Hippocampal formation (tissue), 2 donors: ENCODE data around the gene USH2A.
"Not testable (repeated sequence)": the region's sequence is repeated elsewhere in the genome, so short reads cannot be mapped to it uniquely, and the experiment has no call there.

Experiments
- DNase-seq, 2 donors: peaks; one replicate each; lab custom pipeline; 2025; lab: John Stamatoyannopoulos, UW

USH2A gene

DNA sequence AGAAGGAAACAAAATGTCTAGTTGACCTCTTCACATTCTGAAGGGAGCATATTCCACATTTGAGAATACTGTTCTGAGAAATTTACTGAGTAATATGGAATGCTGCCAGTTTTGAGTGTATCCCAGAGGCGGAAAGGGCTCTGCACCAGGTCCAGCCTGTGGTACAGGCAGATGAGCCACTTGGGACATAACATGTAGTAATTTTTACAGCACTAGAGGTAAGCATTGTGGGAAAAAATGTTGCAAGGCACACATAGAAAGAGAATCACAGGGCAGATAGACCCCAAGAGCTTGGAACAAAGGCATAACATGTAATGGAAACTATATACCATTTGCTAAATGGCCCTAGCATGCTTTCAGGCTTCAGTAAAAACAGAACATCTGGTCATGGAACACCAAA lies 228.5 kb downstream of the USH2A start:
- DNase-seq = no peak

DNA sequence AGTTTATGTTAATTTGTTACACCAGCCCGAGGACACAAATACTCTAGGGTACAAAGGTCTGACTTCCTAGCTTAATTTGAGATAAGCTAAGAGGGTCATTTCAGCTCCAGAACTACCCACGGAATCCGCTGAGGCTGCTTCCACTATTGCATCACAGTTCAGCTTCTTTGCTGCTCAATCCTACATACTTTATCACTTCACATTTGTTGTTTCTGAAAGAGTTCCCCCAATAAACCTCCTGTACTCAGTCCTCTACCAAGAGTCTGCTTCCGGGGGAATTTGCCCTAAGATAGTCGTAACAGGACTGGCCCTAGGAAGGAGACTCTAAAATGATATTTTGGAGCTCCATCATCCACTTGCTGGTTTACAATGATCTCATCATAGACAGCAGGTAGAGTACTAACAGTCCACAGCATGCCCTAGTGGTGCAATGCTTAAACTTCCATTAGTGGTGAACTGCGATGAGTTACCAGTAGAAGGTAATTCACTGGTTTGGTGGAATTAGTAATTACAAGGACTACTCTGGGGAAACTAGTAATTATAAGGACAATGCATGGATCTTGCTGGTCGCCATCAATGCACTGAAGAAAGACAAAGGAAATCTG lies 229.3 kb downstream of the USH2A start:
- DNase-seq = no peak

DNA sequence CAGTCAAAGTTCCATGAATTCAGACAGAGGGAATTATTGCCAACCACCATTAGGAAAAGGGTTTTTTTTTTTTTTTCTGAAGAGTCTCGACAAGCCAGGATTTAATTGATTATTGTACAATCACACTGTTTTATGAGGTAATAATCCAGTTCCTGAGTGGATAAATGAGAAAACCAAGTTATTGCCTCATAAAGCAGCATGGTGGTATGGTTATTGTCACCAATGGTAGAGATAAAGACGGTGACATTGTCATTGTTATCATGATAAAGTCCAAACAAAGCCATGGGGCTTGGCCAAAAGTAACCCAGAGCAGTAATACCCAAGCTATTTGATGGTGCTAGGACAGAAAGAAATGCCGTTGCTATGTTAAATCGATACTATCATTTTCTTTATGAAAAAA lies 232.8 kb downstream of the USH2A start:
- DNase-seq = no peak

DNA sequence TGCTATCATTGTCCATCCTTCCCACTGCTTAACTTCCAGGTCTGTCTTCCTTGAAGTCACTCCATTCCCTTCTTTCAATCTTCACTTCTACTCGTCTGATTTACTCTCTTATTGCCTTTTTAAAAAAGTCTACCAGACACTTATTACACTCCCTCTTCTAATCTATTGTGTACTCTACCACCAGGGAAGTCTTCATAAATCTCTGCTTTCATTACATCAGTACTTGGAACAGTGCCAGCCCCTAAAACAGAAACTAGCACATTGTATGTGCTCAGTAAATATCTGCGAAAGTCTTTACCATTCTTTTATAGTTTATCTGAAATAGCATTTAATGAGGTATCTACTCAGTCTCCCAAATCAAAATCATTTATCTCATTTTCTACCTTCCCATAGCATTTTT lies 236.4 kb downstream of the USH2A start:
- no peak for DNase-seq

DNA sequence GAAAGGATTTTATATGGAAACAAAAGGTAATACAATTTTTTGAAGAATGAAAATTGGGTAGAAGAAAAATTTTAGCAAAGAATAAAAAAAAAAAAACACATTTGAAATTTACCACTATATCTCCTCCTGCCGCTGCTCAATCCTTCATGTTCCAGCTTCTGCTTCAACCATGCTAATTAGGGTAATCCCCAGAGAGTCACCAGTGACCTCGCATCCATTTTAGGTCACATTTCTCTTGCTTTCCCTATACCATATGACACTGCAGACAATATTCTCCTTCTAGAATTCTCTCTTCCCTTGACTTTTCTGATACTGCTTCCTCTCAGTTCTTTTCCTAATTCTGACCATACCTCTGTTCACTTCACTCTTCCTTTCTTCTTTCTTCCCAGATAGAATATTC lies 237.1 kb downstream of the USH2A start:
- DNase-seq = no peak

DNA sequence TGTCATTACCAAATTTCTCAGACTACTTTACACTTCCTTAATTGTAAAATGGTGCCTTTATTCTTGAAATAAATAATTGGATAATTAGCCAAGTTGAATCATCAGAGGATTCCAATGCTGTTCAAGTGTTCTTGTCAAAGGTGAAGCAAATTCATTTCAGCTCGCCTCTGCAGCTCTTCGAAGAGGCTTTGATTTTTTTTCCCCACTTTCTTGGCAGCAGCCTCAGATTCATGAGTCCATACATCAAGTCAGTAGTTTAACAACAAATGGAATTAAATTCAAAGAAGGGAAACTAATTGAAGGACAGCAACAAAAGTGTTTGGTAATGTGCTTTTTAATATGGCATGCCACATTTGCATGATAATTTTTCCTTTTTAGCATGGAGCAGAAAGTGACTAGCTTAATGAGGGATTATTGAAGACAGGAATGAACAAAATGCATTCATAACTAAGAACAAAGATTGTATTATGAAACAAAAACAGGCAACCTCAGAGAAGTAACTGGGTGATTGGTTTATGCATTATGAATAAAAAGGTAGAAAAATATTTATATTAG lies 239.0 kb downstream of the USH2A start:
- no peak for DNase-seq

DNA sequence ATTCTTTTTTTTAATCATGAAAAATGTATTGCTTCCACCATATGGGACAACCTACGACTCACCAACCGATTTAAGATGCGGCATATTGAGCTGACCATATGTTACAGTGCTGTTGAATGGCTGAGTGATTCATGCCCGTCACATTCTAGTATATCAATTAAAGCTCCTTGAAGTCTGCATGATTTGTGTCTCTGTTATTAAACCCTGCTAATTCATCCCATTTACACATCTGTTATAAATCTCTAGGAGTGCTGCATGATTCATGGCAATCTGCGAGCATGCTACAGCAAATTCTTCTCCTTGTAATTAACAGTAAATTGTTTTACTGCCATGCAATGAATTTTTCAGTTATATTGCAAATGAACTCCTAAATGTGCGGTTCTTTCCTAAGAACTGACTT lies 239.8 kb downstream of the USH2A start:
- DNase-seq = peak in 1 of 2 donors; percentile 21

DNA sequence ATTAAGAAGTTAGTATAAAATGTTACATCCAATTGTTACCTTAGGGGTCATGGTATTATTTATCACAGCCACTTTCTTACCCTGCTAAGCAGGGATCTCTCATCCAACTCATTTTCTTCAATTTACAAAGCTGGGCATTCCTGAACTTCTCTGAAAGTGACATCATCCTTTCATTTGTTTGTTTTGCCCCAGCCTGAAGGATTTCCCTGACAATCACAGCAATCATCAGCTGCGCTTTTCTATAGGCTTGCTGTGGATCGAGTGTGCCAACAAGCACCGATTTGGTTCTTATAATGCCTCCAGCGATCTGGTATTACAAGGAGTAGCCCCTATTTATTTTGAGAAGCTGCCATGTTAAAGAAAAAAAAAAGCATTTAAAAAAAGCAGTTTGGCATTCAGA lies 240.2 kb downstream of the USH2A start:
- DNase-seq = no peak

DNA sequence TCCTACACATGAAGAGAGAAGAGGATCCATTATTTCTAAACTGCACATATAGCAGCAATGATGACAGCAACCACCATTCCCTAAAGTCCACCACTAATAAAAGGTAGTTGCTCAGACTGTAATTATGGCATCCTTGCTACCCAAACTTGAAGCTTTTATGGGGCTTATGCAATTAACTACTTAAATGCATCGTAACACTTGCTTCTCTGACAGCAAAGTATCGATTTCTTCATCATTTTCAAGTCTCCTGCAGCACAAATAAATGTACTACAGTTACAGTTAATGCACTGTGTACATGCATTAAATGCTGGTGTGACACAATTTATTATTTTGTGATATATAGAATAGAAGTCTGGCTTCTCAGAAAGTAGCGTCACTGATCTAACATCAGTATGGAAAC lies 241.7 kb downstream of the USH2A start:
- no peak for DNase-seq

DNA sequence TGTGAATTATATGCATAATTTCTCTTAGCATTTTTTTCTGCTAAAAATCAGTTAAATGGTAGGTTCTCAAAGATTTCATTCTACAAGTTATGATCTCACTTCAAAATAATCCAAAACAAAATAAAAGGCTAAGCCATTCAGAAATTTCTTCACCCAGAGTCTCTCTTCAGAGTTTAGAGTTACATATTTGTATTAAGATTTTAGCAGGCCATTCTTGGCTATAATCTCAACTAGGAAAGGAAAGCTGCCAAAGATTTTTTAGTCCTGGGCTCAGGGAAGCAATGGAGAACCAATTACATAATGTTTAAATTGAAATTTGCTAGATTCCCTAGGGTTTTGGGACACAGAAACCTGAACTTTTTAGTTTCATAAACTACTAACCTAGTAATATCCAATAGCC lies 245.0 kb downstream of the USH2A start:
- no peak for DNase-seq

DNA sequence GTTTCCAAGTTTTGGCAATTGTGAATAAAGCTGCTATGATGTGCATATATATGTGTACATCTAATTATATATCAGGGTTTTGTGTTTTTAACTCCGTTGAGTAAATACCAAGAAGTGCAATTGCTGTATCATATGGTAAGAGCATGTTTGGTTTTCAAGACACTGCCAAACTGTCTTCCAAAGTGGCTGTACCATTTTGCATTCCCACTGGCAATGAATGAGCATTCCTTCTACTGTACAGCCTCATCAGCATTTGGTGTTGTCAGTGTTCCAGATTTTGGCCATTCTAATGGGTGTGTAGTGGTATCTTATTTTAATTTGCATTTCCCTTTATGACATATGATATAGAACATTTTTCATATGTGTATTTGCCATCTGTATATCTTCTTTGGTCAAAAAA lies 246.3 kb downstream of the USH2A start:
- DNase-seq = no peak

DNA sequence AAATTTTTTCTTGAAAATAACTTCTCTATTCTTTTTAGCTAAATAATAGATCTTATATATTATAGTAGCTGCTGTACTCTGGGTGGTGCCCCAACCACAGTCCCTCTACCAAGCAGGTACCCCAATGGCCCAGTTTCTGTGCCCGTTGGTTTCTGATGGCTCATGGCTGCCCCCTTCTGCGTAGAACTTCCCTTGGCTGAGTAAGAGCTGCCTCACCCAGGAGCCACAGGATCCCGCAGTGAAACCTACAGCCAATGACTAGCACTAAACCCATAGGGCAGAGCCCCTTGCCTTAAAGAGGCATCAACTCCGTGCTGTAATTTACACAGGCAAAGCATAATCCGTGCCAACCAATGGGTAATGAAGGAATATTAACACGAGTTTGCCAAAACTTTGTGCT lies 247.5 kb downstream of the USH2A start:
- DNase-seq = no peak

DNA sequence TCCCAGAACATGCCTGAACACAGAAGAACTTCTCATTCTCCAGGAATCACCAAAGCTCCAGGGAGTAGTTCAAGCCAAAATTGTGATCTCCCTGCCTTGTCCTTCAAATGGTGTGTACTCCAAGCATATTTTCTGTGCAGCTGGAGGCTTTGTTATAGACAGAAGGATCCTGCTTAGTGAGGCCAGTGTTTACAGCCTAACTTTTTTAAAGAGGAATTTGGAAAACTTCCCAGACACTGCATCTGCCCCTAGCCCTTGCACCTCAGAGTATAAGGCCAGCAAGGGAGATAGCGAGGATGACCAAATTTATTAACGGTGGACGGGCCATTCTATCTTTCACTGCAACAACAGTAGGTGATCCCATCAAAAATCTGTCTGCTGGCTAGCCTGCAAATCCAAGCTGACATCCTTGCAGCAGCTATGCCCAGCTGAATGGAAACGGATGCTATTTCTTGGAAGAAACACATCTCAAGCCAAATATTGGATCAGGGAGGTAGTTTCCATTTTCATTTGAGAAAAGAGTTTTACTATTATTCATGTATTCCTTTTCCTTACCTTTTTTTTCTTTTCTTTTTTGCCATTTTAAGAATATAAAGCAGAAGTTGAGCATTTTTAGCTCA lies 249.8 kb downstream of the USH2A start:
- DNase-seq = no peak

DNA sequence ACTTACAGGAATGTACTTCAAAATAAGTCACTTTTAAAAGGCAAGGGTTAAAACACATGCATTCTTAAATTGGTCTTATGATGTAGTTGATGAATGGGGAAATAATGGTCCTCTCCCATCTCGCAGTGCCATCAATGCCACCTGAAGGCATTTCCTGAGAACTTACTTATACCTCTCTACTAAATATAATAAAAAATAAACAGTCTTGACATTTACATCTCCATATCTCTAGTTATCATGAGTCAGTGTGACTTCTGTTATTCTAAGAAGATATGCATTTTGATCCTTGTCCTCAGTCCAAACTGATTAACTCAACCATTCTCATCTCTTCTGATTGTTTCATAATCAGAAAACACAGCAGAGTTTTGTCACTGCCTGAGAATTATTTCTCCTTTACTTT lies 253.9 kb downstream of the USH2A start:
- DNase-seq = no peak

DNA sequence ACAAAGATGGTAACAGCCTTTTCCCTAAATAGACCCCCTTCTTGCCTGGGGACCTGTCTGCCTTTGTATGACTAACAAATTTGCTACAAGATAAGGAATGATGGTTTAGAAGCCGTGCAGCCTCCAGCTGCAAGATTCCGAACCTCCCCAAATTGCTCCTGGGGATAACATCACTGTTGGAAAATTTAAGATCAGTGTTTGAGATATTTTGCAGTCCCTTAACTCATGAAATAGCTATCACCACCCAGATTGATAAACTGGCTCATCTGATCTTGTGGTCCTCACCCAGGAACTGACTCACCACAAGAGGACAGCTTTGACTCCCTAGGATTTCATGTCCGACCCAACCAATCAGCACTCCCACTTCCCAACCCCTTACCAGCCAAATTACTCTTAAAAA lies 254.7 kb downstream of the USH2A start:
- no peak for DNase-seq

DNA sequence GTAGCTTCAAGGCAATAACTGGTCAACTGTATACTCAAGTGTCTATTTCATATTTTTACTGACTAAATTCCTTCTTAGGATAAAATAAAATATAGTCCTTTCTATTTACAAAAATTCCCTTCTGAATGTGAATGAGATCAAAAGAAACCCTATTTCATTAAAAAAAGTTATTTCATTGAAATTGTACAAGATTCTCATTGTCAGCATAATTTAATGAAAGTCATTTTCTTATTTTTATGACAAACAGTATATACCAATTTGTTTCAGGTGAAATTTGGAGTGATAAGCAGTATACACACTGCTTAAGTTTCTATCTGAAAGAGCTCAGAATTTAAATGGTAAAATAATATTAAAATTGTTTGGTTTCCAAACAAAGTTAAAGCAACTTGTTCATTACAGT lies 269.2 kb downstream of the USH2A start:
- no peak for DNase-seq

DNA sequence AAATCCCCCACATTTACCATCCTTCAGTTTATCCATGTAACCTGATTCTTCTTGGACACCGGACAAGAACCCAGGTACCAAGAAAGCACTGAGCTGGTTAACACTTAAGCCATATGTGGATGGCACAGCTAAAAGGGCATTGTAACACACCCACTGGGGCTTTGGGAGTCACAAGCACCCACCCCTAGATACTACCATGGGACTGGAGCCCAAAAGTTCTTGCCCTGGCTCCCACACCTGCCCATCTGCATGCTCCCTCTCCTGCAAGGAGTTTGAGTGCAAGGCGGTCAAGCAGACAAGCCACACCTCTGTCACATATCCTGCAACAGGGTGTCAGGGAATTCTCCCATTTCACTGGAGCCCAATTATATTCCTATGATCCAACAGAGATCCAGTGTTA lies 270.1 kb downstream of the USH2A start:
- no peak for DNase-seq

DNA sequence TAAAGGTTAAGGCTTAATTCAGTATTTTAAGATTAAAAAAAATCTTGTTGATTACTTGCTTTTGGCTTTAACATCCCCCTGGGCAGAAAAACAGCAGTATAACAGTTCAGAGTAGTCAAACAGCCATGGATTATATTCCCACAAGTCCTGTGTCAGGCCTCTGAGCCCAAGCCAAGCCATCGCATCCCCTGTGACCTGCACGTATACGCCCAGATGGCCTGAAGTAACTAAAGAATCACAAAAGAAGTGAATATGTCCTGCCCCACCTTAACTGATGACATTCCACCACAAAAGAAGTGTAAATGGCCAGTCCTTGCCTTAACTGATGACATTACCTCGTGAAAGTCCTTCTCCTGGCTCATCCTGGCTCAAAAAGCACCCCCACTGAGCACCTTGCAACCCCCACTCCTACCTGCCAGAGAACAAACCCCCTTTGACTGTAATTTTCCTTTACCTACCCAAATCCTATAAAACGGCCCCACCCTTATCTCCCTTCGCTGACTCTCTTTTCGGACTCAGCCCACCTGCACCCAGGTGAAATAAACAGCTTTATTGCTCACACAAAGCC lies 277.7 kb downstream of the USH2A start:
- DNase-seq = not testable (repeated sequence)

DNA sequence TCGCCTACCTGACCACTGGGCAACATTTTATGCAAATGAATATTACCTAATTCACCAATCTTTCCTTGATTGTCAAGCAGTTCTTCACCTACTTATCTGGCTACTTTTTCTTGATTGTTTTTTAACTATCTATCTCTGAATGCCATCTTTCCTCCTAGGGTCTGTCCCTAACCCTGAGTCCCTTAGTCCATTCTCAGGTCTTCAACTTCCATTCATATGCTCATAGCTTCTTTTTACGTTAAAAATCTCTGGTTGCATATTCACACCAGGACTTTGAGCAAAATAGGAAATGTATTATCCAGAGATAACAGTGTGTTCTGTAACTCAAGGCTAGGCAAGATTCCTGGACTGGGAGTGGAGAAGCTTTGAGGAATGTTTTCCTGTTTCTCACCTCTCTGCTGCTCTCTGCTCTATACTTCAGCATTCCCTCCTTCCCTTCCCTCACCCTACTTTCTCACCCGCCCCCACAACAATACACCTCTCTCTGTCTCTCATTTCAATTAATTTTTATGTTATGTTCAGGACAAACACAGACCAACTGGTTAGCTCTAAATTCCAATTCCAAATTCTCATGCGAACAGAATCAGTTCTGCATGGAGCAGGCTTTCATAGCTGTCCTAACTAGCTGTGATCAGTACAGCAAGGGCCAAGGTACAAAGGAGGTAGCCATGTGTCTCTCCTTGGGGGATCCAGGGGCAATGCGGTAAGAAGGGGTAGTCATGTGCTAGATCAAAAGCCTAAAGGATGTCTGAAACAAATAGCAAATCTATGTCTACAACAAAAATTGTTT lies 278.4 kb downstream of the USH2A start:
- DNase-seq = no peak

DNA sequence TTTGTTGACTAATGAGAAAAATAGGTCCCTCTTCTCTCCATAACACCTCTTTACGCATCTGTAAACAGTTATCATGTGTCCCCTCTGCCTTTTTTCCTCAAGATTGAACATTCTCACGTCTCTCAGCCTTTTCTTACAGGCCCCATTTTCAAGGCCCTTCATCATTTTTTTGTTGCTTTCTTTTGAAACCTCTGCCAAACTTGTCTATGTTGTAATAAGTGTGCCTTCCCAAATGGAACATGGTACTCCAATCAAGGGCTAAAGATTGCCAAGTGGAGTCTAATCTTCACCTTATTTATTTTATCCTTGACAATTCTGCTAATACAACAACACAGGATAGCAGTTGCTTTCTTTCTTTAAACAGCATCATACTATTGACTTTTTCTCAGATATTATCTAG lies 280.3 kb downstream of the USH2A start:
- DNase-seq = no peak

DNA sequence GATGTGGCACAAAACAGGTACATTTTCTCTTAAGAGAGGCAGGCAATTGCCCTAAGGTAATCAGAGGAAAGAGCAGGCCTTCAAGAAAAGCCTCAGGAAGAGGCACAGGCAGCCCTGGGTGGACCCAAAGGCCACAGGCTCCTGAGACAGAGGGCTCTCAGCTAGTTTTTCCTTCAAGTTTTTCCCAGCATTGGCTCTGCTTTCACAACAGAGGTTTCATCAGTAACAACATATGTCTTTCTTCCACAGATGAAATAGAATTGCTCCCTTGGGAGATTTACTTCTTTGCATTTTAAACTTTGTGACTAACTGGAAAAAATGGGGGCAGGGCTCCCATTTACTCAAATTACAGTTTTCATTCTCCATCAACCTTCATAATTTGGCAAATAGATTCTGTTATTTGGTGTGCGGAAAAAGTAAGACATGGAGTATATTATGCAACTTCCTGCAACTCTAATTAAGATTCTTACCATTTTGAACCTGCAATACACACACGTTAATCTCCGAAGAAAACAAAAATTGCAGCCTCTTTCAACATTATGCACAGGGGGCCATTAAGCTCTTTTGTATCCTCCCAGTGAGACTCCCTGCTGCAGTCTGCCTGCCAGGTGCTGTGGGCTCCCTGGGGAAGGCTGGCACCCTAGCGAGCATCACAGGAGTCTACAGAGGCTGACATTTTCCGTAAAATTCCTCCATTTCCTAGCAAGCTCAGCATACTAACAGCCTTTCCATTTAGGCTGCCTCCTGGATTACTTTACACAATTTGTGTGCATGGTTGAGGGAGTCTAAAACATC lies 282.3 kb downstream of the USH2A start:
- DNase-seq = no peak

DNA sequence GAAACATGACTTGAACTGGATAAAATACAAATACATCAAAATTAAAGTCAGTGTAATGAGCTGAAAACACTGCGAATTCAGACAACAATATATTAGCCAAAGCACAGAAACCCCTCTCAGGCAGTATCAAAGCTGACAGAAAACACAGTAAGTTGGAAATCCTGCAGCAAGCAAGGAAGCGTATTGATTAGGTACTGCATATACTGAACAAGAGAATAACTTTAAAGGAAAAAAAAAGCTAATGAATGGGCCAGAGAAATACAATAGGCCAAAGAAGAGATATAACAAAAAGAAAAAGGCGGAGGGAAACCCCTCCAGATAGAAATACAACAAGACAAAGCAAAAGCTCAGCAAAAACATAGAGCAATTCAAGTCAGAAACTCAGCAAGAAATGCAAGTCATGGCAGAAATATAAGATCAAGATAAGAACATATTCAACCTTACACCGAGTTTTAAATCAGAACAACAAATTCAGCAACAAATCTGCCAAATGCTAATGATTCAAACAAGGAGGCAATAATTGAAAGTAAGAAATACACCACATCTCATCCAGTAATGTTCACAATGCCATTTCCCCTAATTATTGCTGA lies 299.0 kb downstream of the USH2A start:
- no peak for DNase-seq
